GM20000 (cell line): ENCODE data around the gene TRIM28.

ENCODE experiments used
- DNase-seq: peaks from one replicate; pipeline ENCODE4 v3.0.0; 2012; ENCODE audit warnings: low spot score
- TF ChIP-seq, protein P1 (sequence below): IDR thresholded peaks from 2 replicates; pipeline ENCODE4 v1.5.1; 2012; ENCODE audit warnings: mild to moderate bottlenecking, control low read depth; ENCODE audit errors: extremely low read depth, missing control alignments

TRIM28 gene

DNA sequence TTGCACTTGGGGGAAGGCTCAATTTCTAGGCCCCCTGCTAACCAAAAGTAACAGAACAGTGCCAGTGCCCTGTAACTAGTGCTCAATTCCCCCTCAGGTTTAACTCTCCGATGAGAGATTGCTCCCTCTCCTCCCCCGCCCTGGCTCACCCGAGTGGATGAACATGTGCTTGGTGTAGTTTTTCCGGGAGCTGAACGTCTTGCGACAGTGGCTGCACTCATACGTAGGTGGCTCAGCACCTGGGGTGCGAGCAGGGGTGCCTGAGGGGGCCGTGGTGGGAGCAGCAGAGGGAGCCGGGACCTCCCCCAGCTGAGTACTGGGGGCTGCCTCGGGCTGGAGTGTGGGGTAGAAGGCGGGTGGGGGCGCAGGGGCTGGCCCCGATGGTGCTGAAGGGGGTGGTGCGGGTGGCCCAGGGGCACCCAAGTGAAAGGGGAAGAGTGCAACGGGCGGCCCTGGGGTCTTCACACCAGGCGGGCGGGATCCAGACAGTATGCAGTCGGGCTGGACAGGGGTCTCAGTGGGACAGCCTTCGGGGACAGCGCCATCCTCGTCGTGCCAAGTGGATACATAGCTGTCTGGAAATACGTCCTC, 27.5 kb upstream of the TRIM28 start:
- TF ChIP-seq, protein P1, sequence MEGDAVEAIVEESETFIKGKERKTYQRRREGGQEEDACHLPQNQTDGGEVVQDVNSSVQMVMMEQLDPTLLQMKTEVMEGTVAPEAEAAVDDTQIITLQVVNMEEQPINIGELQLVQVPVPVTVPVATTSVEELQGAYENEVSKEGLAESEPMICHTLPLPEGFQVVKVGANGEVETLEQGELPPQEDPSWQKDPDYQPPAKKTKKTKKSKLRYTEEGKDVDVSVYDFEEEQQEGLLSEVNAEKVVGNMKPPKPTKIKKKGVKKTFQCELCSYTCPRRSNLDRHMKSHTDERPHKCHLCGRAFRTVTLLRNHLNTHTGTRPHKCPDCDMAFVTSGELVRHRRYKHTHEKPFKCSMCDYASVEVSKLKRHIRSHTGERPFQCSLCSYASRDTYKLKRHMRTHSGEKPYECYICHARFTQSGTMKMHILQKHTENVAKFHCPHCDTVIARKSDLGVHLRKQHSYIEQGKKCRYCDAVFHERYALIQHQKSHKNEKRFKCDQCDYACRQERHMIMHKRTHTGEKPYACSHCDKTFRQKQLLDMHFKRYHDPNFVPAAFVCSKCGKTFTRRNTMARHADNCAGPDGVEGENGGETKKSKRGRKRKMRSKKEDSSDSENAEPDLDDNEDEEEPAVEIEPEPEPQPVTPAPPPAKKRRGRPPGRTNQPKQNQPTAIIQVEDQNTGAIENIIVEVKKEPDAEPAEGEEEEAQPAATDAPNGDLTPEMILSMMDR, result no peak
- DNase-seq, result no peak

DNA sequence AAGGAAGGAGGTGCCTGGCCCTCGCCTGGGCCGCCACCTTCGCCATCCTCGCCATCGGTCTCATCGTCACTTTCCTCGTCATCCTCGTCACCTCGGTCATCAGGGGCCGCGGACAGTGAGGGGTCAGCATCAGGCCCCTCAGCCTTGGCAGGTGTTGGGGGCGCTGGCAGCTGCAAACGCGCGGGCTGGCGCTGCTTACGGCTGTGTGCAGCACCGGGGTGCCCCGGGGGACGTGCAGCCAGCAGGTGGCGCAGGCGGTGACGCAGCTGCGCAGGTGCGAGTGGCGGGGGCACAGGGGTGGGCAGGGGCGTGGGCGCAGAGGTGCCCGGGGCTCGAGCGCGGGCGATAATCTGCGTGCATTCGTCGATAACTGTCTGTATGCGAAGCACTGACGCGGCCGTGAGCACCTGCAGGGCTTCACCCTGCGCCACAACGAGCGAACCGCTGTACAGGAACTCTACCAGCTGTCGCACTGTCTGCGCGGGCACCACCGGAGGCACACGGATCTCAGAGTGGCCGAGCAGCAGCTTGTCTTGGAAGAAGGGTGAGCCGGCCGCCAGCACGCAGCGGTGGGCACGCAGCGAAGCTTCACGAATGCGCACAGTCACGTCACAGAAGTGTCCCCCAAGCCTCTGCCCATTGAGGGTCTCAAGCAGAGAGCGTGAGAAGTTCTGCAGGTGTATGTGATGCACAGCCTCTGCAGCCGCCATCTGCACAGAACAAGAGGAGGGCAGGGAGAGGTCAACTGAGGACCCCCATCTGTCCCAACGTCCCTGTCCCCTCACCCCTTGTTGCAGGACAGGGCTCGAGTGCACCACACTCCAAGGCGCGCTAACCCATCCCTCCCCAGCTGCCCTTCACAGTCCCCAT, 26.7 kb upstream of the TRIM28 start:
- DNase-seq, result no peak
- TF ChIP-seq, protein P1, result no peak

DNA sequence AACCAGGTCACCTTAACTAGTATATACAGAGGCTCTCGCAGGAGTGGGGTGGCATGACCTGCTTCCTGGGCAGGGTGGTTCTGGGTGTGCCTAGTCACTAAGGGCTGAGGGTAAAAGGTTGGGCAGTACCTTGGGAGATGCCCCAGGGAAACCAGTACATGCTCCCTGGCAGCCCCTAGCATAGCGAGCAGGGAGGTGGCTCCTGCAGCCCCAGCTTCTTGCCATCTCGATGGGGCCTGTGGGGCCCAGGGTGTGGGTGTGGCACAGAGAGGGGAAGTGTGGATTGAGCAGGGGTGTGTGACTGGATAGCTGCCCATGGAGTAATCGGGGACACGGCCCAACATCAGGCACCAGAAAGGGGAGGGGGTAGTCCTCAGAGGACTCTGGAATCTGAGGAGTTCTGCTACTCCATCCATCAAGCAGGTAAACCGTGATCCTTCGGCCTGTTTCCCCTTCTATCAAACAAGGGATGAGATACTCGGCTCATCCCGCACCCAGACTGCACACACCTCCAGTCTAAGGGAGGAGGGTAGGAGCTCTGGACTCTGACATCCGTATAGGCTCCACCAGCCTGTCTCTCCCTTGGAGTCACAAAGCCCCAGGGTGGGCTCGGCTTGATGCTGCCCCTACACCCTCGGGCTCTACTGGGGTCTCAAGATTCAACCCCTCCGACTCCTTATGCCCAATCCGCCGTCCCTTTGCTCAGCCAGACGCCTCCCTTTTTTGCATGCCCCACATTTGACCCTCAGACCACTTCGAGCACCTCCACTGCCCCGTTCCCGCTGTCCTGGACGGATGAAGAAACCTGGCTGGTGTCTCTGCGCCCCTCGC, 25.4 kb upstream of the TRIM28 start:
- TF ChIP-seq, protein P1, result no peak
- DNase-seq, result no peak

DNA sequence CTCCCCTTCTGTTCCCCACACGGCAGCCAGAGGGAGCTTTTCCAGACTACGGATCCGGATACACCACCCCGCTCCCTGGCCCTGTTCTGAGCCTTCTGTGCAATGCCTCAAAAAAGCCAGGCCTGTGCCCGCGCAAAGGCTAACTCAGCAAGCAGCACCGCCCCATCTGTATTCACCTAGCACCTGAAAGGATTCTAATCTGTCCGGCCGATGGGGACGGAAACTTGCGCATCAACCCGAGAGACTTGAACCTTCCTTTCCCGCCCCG, 24.8 kb upstream of the TRIM28 start:
- peak; percentile 67 for DNase-seq
- TF ChIP-seq, protein P1, result peak; percentile 46

DNA sequence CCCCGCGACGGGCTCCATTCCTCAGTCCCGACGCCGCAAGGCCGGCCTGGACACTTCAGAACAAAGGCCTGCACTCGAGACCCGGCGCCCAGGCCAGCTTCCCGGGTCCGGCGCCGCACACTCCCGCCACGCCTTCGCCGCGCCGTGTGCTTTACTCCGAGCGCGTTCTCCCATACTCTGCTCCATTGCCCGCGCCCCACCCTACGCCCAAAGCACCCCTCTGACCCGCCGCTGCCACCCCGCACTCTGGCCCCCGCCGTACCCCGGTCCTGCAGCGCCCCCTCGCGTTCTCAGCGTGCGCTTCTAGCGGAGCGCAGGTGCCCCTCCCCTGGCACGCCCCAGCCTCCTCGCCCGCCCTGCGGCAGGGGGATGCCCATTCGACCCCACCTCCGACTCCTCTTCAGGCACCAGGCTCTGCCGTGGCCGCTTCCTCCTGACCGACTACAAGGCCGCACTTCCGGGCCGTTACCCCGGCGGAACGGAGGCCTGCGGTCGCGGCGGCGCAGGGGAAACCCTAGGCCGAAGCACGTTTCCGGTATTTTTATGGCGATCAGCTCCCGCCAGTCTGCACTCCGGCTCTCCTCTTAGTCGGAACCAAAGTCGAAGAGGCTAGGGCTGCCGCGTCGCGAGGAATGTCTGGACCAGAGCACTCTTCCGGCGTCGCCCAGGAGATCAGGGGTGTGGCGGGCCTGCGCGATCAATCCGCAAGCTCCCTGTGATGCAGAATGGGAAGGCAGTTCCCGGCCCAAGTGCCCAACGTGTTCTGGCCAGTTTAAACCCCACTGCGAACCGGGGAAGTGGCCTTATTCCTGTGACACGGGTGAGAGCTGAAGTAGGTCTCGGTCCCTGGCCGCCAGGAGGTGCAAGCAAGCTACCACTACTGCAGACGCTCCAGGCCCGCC, 24.3 kb upstream of the TRIM28 start, which contains the start of gene ZBTB45:
Gene ZBTB45 (minus strand): TSS at position 456 of the 902 bp plus-strand sequence. CDS start 2,137 bp downstream, outside the sequence.
- TF ChIP-seq, protein P1, result peak; percentile 79
- DNase-seq, result peak; percentile 91

DNA sequence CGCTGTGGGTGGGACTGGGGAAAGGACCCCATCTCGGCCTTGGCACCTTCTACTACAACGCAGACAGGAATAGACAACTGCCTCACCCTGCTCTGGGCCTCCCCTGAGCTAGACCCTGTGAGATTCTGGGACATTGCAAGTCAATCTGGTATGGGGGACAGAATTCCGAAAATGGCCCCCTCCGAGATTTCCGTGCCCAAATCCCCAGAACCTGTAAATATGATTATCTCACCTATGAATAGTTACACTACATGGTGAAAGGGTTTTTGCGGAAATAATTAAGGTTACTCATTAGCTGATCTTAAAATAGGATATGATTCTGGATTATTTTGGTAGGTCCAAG, 23.6 kb upstream of the TRIM28 start:
- DNase-seq, result no peak
- TF ChIP-seq, protein P1, result no peak
